Right lobe of liver (tissue), 4 donors: ENCODE results near the gene CALML5.

Source experiments
- POLR2A ChIP-seq: fragments of 450-650 bp; IDR thresholded peaks from one replicate; pipeline ENCODE4 v1.6.1; 2017; ENCODE audit warnings: antibody characterized with exemption, mild to moderate bottlenecking
- TF ChIP-seq, protein P1 (sequence below), 4 donors: fragments of 200-600 bp in 3 of 4; fragments of 450-650 bp in 1 of 4; IDR thresholded peaks; one replicate each; pipeline versions ENCODE4 v1.5.1 to v1.8.0; 2016 to 2022; ENCODE audit warnings: antibody characterized with exemption in 4 of 4, mild to moderate bottlenecking in 2 of 4
- donor health status: DM: no; HTN: no; CAD: no.
- donor health status: DM: no; HTN: no; CAD: no.
- donor health status: DM: no; HTN: yes; CAD: no.

DNA sequence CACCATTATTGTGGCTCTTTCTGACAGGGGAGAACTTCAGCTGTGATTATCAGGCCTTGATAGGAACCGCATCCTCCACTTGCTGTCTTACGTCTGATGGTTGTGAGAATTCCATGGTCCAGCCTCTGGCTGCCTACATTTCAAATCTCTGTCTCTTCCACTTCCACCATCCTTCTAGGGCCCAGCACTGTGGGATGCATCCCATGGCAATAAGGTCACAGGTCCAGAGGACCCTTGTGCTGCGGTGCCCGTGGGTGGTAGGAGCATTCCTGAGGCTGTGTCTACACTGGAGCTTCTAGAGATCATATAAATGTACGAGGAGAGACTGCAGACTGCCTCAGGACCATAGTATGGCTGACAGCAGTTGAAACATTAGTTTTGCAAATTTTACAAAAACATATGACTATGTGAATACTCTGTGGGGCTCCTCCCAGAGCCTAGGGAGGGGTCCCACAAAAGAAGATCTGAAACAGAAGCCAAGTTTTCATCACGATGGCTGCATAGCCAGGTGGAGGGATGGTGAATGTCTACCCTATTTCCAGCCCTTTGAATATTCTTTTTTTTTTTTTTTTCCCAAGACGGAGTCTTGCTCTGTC lies 37.2 kb upstream of the CALML5 start:
- TF ChIP-seq, protein P1, sequence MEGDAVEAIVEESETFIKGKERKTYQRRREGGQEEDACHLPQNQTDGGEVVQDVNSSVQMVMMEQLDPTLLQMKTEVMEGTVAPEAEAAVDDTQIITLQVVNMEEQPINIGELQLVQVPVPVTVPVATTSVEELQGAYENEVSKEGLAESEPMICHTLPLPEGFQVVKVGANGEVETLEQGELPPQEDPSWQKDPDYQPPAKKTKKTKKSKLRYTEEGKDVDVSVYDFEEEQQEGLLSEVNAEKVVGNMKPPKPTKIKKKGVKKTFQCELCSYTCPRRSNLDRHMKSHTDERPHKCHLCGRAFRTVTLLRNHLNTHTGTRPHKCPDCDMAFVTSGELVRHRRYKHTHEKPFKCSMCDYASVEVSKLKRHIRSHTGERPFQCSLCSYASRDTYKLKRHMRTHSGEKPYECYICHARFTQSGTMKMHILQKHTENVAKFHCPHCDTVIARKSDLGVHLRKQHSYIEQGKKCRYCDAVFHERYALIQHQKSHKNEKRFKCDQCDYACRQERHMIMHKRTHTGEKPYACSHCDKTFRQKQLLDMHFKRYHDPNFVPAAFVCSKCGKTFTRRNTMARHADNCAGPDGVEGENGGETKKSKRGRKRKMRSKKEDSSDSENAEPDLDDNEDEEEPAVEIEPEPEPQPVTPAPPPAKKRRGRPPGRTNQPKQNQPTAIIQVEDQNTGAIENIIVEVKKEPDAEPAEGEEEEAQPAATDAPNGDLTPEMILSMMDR (IDR thresholded peaks at IDR 0.05): no peak
- no peak for TF ChIP-seq POLR2A
